ENCODE results near the gene TMEM35B. TPM values are rescaled to one million over a fixed set of nuclear protein-coding genes. Genes with fewer than 3 reads are reported as not detected.
A peak's percentile ranks its signal among the peaks of the same experiment; 100 is the strongest.

Gene TMEM35B
- total RNA-seq, 1 donor from 2014 or later, result 3.6 TPM

DNA sequence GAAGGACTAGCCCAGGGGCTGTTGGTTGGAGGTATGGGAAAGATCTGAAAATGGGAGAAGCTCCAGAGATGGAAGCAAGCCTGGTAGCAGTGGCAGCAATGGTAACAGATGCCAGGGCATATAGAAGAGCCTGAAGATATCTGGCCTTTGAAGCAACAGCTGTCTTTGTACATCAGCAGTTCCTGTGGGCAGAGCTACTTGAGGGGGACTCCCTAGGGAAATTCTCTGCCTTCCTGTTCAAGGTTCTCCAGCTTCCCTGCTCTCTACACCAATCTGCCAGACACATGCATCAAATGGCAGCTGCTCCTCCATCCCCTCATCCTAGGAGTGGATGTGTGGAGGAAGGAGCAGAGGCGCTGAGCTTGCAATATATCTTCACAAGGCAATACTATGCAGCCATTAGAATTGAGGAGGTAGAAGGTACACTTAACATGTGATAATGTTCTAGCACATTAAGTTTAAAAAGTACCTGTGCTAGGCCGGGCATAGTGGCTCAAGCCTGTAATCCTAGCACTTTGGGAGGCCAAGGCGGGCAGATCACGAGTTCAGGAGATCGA is 2.2 kb downstream of the TMEM35B start:
- Mint-ChIP-seq H3K27ac (ENCODE audit: unreplicated experiment) (no peak overlapping the region), H3K4me3 (peak overlapping the region; percentile 76), H3K27me3 (ENCODE audit: low read depth) (no peaks in the 10 kb centered on the region), H3K4me1 (peaks cover 8% of the 10 kb centered on the region), H3K9me3 (no peaks in the 10 kb centered on the region), H3K36me3 (ENCODE audit: low read depth) (no peaks in the 10 kb centered on the region)
- DNase-seq (ENCODE audit: low read depth, low spot score), result no peak
- TF ChIP-seq CTCF (conservative IDR thresholded peaks at IDR 0.05), result no peak

DNA sequence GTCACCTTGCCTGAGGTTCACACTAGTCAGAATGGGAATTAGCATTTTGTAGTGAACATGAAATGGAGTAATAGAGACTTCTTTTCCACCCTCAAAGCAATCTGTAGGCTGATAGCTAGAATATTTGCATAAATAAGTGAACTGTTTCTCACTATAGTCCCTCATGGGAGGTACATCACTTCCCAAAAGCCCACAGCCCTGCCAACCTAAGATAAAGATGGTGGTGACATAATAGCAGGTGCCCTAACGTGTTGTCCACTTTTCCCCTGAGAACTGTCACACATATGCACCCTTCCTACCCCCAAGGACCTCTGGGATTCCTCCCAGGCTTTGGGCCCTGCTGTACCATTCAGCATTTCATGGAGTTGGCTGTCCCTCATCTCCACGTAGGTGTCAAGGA is 4.4 kb downstream of the TMEM35B start:
- peak overlapping the region; percentile 67 for H3K27ac Mint-ChIP-seq (ENCODE audit: unreplicated experiment)
- H3K36me3 Mint-ChIP-seq (ENCODE audit: low read depth), result peaks cover 3% of the 10 kb centered on the region
- peaks cover 8% of the 10 kb centered on the region for H3K4me1 Mint-ChIP-seq
- no peaks in the 10 kb centered on the region for H3K27me3 Mint-ChIP-seq (ENCODE audit: low read depth)
- TF ChIP-seq CTCF (conservative IDR thresholded peaks at IDR 0.05), result no peak
- no peaks in the 10 kb centered on the region for H3K9me3 Mint-ChIP-seq
- no peak overlapping the region for H3K4me3 Mint-ChIP-seq
- DNase-seq (ENCODE audit: low read depth, low spot score), result no peak

DNA sequence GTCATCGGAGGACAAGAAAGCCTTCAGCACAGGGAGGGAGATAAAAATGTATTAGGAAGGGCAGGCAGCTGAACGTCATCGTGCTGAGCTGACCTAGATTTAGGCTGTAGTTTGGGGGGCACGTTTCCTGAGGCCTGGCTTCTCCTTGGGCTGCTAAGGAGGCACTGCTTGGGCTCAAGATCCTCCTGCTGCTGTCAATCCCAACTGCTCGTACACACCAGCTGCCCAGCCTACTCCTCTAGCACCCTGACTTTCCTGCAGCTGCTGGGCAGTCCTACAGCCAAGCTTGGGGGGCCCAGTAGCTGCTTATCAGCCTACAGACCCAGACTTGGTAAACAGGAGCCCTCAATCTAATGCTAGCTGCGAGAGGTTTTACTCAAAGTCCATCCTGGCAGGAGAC is 6.2 kb downstream of the TMEM35B start:
- Mint-ChIP-seq H3K36me3 (ENCODE audit: low read depth) (peaks cover 4% of the 10 kb centered on the region), H3K9me3 (no peaks in the 10 kb centered on the region), H3K27me3 (ENCODE audit: low read depth) (no peaks in the 10 kb centered on the region), H3K4me3 (no peak overlapping the region), H3K27ac (ENCODE audit: unreplicated experiment) (no peak overlapping the region), H3K4me1 (no peaks in the 10 kb centered on the region)
- no peak for DNase-seq (ENCODE audit: low read depth, low spot score)
- no peak for TF ChIP-seq CTCF (conservative IDR thresholded peaks at IDR 0.05)

GRCh38 chr1:34977858-34978257 is 7.3 kb downstream of the TMEM35B start:
- Mint-ChIP-seq H3K4me3 (no peak overlapping the region), H3K27ac (ENCODE audit: unreplicated experiment) (no peak overlapping the region), H3K36me3 (ENCODE audit: low read depth) (peaks cover 4% of the 10 kb centered on the region), H3K27me3 (ENCODE audit: low read depth) (no peaks in the 10 kb centered on the region), H3K4me1 (no peaks in the 10 kb centered on the region), H3K9me3 (no peaks in the 10 kb centered on the region)
- TF ChIP-seq CTCF (conservative IDR thresholded peaks at IDR 0.05), result no peak
- no peak for DNase-seq (ENCODE audit: low read depth, low spot score)

DNA sequence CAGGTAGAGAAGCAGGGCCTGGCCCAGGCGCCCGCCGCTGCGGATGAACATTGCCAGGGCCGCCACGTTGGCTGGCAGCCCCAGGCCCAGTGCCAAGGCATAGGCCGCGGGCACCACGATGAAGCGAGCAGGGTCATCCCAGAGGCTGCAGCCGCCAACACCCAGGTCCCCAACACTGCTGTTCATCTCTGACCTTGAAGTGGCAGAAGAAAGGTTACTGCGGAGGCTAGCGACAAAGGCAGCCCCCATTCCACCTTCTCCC is 8.0 kb downstream of the TMEM35B start:
- no peak for TF ChIP-seq CTCF (conservative IDR thresholded peaks at IDR 0.05)
- Mint-ChIP-seq H3K27me3 (ENCODE audit: low read depth) (no peaks in the 10 kb centered on the region), H3K27ac (ENCODE audit: unreplicated experiment) (no peak overlapping the region), H3K4me3 (no peak overlapping the region), H3K4me1 (no peaks in the 10 kb centered on the region), H3K9me3 (no peaks in the 10 kb centered on the region), H3K36me3 (ENCODE audit: low read depth) (peaks cover 4% of the 10 kb centered on the region)
- no peak for DNase-seq (ENCODE audit: low read depth, low spot score)
